ENCODE results near the gene PSMA1.
"Not testable (repeated sequence)": the region's sequence is repeated elsewhere in the genome, so short reads cannot be mapped to it uniquely, and the experiment has no call there.

PSMA1 gene

DNA sequence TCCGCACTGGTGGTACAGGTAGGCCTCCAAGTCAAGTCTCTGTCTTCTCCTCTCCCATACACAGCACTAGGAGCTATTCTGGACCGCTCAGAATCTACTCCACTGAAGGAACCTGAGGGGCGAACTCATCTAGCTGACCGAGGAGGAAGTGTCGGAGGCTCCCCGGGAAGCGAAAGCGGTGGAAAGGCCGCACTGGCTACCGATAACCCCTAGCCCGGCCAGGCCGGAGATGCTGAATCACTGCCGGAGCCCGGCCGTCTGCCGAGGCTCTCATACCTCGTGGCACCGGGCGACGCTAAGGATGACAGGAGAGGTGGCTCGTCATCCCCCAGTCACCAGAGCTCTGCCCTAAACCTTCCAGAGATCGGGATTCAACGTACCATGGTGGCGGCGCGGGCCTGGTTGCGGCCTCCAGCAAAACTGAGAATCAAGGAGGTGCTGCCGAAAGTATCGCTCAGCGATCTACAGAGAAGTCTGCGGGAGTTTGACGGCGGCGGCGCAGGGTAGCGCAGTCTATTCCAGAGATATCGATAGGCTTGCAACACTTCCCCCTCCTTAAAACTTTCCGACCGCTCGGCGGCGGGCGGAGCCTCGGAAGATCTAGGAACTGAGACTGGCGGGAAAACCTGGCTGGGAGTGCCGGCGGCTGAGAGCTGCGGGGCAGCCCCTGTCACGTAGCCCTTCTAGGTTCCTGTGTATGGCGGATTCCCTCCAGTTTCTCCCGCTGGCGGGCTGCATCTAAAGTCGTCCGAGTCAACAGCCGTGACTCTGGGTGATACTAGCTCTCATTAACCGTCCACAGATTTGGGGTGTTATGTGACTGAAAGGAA, at the start of gene PSMA1:
TSS of gene PSMA1 (minus strand) at position 470 of the 830 bp plus-strand sequence. CDS start at position 383, 87 bp downstream.
- DNase-seq (ENCODE audit: low read depth) = peak; percentile 95

GRCh38 chr11:14569516-14569915, 49.3 kb upstream of the PSMA1 start:
- DNase-seq (ENCODE audit: low read depth) = not testable (repeated sequence)

- no peak for DNase-seq (ENCODE audit: low read depth)
Measured at GRCh38 chr11:14567064-14567651, 47.0 kb upstream of the PSMA1 start.

GRCh38 chr11:14566331-14567063, 46.3 kb upstream of the PSMA1 start:
- no peak for DNase-seq (ENCODE audit: low read depth)

- DNase-seq (ENCODE audit: low read depth) = no peak
Measured at GRCh38 chr11:14565845-14566244, 45.7 kb upstream of the PSMA1 start.

DNA sequence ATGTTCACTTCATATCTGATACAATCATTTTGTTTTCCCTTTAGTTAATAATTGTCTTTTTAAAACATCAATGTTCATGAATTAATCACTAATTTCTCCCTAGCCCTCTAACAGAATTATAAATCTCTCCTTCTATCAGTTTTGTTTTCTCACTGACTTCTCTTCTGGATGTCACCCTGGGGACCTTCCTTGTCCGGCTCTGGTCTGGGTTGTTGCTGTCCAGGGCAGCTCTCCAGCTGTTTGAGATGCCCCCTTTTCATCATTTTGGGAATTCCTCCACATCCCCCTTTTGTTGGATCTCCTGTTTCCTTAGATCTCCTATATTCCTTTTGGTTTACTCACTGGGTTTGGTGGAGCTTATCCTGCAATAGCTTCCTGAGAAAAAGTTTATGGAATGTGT, 35.6 kb upstream of the PSMA1 start:
- DNase-seq (ENCODE audit: low read depth) = no peak

GRCh38 chr11:14554959-14555358, 34.8 kb upstream of the PSMA1 start:
- DNase-seq (ENCODE audit: low read depth) = no peak

GRCh38 chr11:14552089-14552488, 31.9 kb upstream of the PSMA1 start:
- no peak for DNase-seq (ENCODE audit: low read depth)

DNA sequence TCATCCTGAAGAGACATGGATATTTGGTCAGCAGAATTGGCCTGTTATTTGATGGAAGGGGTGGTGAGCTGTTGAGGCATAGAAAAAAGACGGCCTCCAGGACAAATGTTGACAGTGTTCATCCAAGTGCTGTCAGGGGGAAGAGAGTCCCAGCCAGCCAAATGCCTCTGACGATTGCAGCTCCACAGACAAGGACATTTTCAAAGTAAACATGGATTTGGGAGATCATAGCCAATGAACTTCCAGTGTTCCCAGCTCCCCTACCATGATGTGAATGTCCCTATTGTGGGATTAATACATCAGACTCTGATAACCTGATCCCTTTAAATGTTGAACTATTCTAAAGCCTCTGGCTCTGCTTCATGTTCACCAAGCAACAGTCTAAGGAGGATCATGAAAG, 31.2 kb upstream of the PSMA1 start:
- DNase-seq (ENCODE audit: low read depth) = no peak

DNA sequence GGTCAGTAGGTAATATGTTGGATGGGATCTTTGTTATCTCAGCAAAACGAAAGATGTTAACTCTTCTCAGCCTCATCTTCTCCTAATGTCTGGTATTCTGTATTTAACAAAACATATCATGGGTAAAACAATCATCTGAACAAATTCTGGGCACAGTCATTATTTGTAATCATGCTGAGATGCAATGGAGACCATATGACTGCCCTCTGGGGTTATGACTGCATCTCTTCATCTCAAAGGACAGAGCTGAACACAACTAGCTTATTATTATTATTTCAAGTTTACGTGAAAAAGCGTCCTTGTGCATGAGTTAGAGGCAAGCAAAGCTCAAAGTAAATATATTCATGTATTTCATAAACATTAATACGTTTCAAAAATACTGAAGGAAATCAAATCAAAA, 29.7 kb upstream of the PSMA1 start:
- no peak for DNase-seq (ENCODE audit: low read depth)

- DNase-seq (ENCODE audit: low read depth) = no peak
Measured at GRCh38 chr11:14547440-14547839, 27.3 kb upstream of the PSMA1 start.

DNA sequence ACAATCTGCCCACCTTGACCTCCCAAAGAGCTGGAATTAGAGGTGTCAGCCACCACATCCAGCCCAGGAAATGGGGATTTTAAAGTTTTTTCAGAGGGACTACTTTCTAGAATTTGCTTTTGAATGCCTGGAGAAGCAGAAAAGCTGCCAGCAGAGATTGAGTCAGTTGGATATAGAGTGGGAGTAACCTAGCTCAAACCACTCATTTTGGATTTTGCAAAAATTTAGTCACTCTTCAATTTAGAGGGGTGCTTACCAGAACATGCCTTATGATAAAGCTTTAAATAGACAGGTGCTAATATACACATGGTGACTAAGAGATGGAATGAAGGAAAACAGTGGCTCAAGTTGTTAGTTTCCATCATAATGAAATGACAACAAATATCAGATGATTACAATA, 26.5 kb upstream of the PSMA1 start:
- peak; percentile 13 for DNase-seq (ENCODE audit: low read depth)

DNA sequence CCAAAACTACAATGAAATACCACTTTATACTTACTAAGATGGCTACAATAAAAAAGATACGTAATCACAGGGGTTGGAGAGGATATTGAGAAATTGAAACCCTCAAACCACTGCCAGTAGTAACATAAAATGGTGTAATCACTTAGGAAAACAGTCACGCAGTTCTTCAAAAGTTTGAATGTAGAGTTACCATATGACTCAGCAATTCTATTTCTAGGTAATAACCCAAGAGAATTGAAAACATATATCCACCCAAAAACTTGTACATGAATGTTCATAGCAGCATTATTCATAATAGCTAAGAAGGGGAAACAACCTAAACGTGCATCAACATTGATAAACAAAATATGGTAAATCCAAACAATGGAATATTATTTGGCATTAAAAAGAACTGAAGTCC, 24.4 kb upstream of the PSMA1 start:
- peak; percentile 79 for DNase-seq (ENCODE audit: low read depth)

GRCh38 chr11:14543260-14543659, 23.1 kb upstream of the PSMA1 start:
- DNase-seq (ENCODE audit: low read depth) = no peak

DNA sequence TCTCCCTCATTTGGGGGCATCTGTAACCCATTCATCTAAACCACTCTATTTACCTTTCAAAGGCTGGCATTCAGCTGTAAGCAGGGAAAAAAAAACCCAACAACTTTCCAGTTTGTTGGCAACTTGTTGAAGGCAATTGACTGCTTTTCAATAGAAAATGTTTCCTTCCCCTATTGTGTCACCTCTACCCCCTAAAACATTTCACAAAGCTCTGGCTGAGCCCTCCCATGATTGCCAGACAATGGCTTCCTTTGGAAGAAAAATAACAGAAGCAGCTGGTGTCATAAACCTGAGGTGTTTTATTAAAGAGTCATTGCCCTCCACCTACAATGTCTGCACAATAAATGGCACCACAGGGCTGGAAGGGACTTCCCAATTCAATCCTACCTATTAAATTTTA, 22.1 kb upstream of the PSMA1 start:
- DNase-seq (ENCODE audit: low read depth) = no peak

DNA sequence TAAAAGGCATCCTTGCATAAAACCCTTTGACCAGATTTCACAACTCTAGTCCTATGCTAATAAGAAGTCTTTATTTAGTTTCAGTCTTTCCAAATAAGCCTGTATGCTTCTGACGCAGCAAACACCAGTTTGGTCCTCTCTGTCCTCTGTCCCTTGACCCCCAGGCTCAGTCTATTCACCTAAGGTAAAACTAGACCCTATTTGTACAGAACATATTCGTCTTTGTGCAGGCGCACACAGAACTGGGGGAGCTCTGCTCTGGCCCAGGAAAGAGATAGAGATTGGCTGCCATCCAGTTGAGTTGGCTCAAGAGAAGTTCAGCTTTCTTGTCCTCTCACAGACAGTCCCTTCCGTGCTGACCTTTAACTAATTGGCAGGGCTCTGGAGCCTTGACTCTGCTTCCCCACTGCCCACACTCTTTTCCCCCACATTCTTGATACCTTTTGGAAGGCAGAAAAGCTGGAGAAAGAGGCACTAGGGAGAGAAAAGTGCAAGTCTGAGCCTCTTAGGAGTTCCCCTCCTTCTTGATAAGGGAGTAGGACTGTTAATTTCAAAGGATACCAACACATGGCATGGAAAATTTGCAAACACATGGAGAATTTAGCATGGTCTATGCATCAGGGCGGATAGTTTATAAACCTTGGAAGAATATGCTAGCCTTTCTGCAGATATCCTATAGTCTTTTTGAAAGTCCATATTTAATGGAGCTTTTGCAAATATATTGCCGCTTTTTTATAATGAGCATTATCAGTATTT, 21.2 kb upstream of the PSMA1 start:
- DNase-seq (ENCODE audit: low read depth) = no peak

DNA sequence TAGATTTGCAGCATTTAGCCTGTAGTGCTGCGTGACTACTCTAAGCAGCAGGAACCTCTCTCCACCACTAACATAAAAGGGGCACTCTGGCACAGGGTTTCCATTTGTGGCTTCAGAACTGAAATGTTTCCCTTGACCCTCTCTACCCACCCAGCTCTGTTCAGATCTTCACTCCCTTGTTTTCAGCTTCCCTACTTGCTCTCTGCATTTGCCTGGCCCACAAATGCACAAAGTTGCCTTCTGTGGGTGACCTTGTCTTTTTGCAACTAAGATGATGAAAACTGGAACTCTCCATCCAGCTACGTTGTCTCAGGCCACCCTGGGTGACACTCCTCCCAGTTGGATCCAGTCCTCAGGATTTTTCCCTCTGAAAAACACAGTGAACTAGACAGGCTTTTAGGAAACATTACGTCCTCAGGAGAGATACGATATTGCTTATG, 19.8 kb upstream of the PSMA1 start:
- DNase-seq (ENCODE audit: low read depth) = no peak

DNA sequence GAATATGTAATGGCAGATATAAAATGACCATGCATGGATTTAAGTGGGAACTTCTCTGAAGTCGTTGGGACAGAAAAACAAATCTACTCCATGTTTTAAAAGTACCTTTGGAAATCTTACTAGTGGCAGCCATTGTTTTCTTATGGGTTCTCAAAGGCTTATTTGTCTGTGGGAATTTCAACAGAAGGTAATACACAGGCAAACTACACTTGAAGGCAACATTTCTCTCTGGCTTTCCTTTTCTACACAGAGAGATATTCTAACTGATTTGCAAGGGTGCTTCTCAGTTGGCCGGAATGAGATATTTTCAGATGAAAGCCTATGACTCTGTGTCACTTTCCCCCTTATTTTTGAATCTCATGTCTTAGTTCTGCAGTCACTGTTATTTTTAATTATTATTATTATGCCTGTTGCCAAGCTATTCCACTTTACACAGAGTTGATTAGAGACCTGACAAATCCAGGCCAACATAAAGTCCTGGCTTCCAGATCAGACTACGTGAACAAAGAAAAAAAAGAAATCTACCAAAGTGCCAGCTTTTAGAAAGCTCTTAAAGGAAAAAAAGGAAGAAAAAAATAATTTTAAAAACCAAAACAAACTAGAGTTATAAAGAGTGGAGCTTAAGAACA, 18.9 kb upstream of the PSMA1 start:
- no peak for DNase-seq (ENCODE audit: low read depth)

DNA sequence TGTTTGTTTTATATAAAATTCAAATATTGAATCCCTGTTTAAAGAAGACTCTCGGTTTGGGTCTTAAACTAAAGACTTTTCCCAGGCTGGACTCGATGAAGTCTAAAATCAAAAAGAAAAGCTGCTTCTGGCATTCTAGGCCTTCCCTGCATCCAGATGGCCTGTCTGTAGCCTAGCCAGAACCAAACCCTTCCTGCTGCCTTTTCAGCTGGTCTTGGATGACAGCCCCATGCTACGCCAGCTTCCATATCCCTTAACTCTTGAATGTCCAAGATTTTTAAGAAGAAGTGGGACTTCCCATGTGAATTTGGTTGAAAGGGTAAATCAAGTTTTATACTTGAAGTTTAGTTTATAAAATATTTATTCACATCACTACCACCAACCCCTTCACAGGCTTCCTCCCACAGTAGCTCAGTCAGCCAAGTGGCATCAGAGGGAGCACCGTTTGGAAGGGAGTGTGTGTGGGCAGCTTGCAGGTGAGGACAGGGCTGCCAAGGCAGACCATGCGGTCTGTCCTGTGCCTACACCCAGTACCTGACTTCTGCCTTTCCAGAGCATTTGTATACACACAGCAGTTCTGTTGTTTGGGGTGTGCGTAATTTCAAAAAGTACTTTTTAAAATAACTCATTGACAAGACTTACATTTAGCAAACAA, 18.2 kb upstream of the PSMA1 start:
- DNase-seq (ENCODE audit: low read depth) = no peak

GRCh38 chr11:14537134-14537599, 17.0 kb upstream of the PSMA1 start:
- no peak for DNase-seq (ENCODE audit: low read depth)

- DNase-seq (ENCODE audit: low read depth) = not testable (repeated sequence)
Measured at GRCh38 chr11:14535166-14535565, 15.0 kb upstream of the PSMA1 start.

Measured in stromal cell of bone marrow (primary cell).